DMS153 (cell line): ENCODE measurements around the gene HDAC9.

Experiments used
- DNase-seq: peaks from one replicate; lab custom pipeline; 2025; lab: John Stamatoyannopoulos, UW

Gene HDAC9

DNA sequence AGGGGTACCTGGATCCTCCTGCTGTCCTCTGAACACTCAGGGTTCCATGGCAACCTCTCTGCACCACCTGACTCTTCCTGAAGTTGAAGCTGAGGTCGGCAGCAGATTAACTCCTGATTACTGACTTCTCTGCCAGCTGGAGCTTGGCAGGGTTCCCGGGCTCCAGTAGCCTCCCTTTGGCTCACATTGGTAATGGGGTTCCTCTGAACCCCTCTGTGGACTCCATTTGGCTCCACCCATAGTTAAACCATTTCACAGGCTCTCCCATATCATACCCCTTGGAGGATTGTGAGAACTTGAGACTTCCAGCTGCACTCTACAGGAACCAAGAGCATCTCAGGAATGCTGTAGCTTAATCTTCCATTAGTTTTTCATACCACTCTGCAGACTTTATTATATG lies 292.5 kb downstream of the HDAC9 start:
- DNase-seq: no peak

DNA sequence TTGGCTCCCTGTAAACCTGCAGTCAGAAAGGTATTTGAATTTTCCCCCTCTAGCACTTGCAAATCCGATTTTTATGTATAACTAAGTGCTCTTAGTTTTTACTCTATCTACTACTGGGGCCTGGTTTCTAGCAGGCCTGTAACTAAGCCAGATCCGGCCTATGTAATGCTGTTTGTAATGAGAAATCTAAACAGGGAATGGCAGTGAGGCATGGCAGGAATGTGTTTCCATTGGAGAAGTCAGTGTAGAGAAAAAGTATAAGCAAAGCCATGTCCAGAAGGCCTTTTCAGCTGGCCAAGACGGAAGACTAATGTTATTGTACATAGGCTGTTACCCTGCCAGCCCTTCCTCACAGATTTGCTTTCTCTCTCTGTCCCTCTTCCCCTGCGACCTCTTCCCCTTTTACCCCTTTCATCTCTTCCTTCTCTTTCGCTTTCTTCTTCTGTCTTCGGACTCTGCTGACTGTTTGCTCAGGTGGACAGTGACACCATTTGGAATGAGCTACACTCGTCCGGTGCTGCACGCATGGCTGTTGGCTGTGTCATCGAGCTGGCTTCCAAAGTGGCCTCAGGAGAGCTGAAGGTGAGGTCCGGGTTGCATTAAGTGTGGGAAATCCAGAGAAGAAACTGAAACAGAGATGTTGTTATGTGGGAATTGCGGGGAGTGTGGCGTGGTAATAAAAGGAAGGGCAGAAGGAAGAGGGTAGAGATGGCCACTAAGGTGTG lies 297.5 kb downstream of the HDAC9 start:
- no peak for DNase-seq

DNA sequence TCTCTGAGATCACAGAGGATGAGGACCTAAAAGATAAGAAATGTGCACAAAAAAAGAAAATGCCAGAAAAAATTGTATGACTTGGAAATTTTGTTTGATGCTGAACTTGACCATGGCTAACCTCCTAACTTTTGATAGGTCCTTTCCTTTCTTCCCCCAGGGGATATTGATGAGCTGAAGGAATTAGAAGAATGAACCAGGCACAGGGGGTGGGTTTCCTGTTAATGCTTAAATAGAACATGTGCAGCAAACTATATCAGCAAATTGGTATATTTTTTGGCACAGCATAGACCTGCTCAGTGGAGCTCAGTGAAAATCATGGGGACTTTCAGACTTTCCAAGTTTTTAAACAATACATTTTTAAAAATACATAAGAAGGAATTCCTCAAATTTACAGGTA lies 300.7 kb downstream of the HDAC9 start:
- no peak for DNase-seq

DNA sequence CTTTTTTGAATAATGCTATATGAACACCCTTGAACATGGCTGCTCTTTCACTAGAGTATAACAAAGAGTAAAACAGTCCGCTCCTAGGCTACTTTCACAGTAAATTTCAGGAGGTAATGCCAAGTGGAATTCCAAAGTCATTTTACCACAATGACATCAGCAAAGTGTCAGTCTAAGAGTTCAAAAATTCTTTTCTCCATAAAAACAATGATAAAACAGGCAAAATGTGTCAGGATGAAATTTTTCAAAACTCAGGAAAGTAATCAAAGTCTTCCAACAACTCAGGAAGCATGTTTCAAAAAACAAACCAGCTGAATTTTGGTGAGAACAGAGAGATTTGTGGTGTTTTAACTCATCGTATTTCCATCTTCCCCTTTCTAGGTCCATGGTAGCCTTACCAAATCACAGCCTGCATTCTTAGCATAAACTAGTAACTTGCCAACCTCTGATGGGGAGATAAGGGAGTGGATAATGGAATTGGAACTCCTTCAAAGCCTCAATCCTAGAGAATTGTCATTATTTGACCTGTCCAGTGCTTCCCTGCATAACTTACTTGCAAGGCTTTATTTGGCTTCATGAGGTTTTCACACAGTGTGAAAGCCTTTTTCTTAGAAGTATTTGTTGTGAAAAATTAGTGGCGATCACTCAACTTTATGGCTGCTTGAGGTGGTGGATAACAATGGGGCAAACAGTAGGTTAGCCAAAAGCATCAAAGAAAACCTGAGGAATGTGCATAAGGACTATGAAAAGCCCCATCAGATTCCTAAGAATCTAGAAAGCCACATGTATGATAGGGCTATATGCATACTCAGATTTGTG lies 302.7 kb downstream of the HDAC9 start:
- no peak for DNase-seq

DNA sequence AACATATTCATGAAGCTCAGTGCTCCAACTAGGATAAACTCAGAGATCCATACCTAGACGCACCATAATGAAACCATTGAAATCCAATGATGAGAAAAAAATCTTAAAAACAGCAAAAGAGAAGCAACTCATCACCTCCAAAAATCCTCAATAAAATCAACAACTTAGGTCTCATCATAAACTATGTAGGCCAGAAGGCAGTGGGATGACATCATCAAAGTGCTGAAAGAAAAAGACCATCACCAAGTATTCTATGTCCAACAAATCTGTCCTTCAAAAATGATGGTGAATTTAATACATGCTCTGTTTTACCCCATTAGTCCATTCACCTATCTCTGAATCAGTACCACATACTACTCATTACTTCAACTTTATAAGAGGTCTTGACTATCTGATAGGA lies 304.4 kb downstream of the HDAC9 start:
- no peak for DNase-seq

DNA sequence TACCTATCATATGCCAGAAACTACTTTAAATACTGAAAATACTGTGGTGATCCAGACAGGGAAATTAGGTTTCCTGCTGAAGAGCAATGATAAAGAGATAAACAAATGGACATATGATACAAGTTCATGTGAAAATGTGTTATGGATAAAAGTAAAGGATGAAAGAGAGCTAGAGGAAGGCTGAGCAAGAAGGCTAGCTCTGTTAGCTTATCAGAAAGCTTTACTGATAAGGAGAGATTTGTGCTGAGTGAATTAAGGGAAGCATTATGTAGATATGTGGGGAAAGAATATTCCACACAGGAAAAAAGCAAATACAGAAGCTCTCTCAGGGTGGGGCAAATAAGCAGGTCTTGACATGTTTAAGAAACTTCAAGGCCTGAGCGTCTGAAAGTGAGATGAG lies 308.4 kb downstream of the HDAC9 start:
- DNase-seq: no peak

DNA sequence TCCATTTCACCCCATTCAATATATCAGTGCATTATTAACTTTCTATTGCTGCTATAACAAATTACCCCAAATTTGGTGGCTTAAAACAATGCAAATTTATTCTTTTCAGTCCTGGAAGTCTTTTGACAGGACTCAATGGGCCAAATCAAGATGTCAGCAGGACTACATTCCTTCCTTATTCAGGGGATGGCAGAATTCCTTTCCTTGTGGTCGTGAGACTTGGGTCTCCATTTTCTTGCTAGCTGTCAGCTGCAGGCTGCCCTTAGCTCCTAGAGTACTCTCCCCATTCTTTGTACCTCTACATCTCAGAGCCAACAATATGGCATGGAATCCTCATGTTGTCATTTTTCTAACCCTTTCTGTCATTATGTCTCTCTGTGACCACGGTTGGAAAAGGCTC lies 310.6 kb downstream of the HDAC9 start:
- no peak for DNase-seq

DNA sequence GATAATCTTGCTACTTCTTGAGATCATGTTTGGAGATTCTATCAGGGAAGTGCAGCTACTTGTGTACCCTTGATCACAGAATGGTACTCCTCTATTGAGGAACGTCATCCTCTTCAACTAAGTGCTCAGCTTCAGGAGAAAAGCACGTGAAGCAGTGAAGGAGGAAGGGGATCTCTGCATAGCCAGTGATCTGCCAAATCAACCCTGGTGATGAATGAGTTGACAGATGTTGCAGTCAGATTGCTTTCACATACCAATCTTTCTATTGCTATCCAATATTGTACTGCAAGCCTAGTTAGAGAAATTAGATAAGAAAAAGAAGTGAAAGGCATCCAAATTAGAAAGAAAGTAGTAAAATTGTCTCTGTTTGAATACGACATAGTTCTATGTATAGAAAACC lies 312.5 kb downstream of the HDAC9 start:
- no peak for DNase-seq

DNA sequence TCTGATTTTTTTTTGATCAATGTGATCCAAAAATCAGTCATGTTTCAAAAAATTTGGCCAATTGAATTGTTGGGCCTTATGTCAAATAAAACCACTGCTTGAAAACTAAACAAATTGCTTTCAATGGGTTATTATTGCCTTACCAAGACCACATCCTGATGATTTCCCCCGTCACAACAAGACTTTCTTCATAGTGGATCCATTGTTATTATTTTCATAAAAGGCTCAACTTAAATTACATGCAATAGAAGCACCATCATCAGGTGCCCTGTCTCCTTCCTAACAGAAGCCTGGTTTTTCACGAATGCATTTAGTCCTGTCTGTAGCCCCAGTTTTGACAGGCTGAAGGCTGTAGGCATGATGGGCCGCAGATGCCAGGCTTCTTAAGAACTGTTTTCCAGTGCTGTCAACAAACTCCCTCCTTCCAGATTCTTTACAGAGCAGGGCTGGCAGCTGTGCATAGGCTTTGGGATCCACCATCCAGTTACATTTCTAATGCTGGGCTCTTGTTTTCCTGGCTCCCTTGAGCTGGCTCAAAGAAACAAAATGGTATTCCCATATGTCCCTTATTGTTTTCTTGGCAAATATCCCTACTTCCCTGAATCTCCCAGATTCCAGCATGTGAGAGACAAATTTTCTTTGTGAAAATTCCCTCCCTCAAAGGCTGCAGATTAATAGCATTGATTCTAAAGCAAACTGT lies 319.9 kb downstream of the HDAC9 start:
- no peak for DNase-seq

DNA sequence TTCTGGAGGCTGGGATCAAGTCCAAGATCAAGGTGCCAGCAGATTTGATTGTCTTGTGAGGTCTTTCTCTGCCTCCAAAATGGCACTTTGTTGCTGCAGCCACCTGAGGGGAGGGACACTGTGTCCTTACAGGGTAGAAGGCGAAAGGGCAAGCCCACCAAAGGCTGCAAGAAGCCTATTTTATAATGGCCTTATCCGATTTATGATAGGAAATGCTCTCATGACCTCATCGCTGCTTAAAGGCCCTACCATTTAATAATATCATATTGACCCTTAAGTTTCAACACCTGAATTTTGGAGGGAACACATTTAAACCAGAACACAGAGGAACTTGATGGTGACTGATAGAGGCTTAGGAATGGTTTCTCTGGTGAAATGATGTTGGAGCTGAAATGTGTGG lies 325.4 kb downstream of the HDAC9 start:
- DNase-seq: no peak

DNA sequence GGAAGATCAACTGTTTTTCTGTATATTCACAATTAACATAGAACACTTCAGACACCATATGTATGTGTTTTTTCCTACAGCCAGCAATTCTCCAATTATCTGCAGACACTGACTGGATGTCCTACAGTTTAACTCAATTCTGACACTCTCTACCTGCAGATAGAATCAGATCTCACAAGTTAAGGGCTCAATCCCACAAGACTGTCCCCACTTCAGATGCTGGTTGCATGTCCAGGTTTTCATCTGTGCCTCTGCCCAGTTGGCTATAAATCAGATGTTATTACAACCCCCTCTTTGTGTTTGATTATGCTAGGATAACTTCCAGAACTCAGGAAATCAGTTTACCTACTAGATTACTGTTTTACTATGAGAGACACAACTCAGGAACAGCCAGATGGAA lies 326.0 kb downstream of the HDAC9 start:
- DNase-seq: no peak

DNA sequence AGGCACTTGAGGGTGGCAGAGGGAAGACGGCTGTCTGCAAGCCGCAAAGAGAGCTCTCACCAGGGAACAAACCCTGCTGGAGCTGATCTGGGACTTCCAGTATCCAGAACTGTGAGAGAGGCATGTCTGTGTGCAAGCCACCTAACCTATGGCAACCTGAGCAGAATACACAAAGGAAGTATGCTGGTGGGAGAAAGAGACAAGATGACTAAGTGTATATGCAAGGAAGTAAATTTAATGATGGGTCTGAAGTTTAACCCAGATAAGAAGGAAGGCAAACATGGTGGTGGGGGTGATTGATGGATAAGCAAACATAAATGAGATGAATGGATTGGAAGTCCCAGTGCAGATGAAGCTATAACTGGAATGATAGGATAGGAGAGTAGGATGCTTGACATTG lies 328.6 kb downstream of the HDAC9 start:
- DNase-seq: no peak

DNA sequence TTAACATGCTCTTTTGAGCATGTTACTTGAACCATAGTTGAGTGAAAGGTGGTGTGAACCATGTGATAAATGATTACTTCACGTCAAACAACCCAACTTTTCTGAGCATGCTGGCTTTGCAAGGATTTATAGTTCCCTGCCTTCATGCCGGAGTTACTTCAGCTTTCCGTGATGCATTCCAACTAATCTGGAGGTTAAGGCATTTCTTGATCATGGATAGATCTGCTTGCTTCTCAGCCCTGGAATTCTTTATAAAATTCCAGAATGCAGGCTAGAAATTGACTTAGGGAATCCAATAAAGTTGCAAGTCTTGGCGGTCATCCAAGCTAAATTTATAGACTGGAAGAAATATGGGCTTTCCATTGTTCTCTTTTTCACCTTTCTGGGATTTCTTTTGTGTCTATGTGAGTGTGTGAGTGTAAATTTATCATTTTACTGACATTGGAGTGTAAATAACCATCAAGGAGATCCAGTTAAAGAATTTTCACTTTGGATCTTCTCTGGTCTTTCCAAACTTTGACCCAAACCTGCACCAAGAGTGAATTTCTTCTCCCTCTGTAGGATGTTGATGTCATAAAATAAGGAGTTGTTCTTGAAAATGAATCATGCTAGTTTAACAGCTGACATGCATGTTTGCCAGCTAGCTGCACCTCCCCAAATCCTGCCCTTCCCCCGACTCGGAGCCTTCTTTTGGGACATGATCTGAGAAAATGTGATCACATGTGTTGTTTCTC lies 332.9 kb downstream of the HDAC9 start:
- DNase-seq: no peak

DNA sequence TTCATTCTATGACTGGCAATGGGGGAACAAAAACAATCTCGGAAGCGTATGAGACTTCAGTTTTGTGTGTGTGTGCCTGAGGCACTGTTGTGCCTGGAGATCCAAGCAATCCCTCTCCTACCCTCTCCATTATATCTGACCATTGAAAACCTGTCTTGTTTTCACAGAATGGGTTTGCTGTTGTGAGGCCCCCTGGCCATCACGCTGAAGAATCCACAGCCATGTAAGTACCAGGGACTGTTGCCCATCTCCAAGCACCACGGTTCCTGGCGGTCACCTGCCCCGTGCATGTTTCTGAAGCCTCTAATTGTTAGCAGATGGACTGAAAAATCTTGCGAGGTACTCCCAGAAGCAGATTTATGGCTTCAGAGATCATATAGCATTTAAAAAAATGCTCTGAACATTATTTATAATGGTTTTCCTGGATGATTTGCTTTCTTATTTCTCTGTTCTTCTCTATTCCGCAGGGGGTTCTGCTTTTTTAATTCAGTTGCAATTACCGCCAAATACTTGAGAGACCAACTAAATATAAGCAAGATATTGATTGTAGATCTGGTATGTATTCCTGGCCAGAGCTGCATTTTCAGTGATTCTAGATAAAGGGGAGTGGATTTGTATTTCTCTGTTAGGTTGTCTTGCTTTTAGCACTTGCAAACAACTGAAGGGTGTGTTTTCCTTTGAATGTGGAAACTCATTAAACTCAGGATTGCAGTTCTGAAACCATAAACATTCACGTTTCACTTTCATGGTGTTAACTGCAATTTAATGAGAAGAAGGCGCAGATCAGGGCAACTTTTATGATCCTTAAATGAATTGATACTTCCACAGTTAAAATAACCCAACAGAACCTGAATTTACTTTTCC lies 333.7 kb downstream of the HDAC9 start:
- no peak for DNase-seq

DNA sequence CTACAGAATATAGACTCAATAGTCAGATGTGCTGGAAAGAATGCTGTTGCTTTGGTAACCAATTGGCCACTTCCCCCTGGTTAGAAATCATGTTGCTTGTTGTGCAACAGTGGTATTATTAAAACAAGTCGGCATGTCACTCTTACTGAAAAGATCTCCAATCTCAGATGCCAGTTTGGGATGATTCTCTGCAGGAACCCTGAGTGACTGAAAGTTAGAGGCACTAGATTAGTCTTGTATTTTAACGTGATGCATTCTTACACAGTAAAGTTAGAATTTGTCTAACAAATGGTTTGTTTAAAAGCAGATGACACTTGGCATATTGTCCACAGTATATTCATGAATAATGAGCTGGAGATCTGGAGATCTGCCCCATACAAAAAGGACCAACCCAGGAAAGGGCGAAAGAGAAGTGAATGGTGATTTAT lies 334.3 kb downstream of the HDAC9 start:
- no peak for DNase-seq

DNA sequence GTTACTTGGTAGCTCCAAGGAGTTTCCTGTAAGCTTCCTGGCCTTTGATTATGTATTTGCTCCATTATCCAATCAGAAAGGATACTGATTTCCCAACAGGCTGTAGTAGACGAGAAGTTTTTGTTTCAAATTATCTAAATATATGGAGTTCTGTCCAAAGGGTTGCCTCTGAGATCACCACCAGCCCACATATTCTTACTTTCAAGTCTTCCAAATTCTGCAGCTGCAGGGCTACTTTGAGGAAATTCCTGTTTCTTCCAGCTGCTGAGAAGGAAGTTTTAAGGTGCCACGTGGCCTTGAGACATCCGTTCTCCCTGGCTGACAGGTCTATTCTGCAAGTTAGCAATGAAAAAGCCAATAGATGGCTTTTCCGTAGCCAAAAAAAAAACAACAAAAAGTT lies 335.9 kb downstream of the HDAC9 start:
- no peak for DNase-seq

DNA sequence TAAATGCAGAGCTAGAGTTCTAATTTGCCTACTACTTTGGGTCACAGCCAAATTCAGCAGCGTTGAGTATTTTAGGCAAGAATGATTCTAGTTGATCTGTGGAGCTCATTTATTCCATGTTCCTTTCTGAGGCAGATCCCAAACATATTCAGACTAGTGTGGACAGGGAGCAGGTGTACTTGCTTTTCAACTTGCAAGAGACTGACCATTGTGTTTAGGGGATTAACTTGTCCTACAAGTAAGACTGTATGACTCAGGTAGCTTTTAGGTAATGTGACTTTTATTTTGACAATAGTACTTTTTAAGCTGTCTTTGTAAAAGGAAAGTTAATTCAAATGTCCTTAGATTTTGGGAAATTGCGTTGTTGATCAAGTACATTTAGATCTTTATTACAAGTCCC lies 336.4 kb downstream of the HDAC9 start:
- no peak for DNase-seq

DNA sequence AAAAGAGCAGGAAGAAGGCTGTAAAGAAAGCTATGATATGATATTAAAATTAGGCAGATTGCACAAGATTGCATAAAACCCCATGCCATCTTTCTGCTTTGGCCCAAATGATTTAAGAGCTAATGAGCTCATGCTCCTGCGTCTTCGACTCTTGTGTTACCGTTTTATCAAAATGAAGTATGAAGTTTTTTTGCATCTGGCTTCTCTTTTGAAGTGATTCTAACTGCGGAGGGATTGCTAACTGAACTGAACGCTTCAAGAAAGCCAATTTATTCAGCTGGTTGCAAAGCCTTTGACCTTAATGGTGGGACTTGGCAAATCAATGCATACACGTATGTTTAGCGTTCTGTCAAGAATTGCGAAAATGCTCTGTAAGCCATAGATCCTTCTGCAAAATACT lies 339.0 kb downstream of the HDAC9 start:
- DNase-seq: no peak

DNA sequence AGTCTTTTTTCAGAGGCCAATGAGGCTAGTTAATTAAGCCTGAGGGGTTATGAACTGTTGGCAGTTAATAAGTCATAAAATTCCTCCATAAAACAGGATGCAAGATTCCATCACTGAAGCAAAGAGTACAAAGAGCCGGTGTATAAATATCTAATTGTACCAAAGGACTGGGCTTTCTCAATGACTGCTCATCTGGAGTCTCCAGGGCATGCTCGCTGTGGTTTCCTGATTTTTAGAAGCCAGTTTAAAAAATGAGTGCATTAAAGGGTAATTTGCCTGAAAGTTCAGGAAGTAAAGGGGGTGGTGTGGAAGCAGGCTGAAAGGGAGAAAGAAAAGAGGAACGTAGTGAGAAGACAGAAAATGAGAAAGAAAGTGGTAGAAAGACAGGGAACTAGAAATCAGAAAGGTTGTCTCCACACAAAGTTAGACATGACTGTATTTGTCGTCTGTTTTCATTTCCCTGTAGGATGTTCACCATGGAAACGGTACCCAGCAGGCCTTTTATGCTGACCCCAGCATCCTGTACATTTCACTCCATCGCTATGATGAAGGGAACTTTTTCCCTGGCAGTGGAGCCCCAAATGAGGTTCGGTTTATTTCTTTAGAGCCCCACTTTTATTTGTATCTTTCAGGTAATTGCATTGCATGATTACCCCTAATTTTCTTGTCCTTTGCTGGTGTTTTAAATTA lies 339.6 kb downstream of the HDAC9 start:
- DNase-seq: no peak

DNA sequence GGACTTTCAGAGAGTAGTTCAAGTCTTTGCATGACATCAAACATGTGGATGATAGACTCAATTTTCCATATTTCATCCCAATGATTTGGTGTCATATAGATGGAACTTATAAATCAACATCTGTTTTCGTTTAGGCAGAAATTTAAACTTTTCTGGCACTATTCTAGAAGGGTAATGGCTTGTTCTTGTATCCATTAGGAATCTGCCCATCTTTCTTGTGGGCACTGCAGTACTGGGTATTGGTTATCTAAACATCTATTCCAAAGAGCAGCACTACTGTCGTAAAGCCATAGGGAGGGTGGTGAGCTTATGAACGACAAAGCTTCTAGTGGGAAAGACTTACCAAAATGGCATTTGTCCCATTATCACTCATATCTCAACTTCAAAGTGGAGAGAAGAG lies 348.4 kb downstream of the HDAC9 start:
- no peak for DNase-seq

DNA sequence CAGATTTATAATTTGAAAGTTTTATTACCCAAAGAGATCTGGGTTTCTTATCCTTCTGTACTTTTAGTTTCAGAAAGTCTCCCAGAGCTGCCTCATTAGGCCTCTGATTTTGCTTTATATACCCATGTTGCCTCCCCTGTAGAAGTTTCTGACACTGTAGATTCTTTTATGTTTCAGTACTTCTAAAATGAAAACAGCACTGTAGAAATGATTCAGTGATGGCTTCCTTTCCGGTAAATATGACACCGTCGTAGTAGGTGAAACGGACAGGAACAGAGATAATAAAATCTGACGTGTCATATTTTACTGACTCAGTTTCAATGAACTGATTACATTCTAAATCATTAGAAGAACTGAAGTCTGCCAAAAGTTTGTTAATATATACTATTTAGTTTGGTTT lies 349.2 kb downstream of the HDAC9 start:
- DNase-seq: no peak
